ENCODE results near the gene AP4E1. TPM values are rescaled to one million over a fixed set of nuclear protein-coding genes. Genes with fewer than 3 reads are reported as not detected.

AP4E1 gene
- total and polyA plus RNA-seq, 2 of the 4 experiments (the other 2 are of a cell fraction) = 3.1 to 6.8 TPM

- dilution Hi-C loops (cut with HindIII; ENCODE audit: low sequenced_read_pairs, unreplicated experiment) (no loop called here), in situ Hi-C loops (cut with MboI; ENCODE audit: low sequenced_read_pairs) (no loop called here)
- H2BK5ac ChIP-seq (ENCODE audit: low read depth, low read length, poor library complexity, severe bottlenecking) = no peak overlapping the region
Measured at GRCh38 chr15:50933341-50933740, 24.9 kb downstream of the AP4E1 start.

More at GRCh38 chr15:50933341-50933740, 24.9 kb downstream of the AP4E1 start:
- Histone ChIP-seq H3K14ac (replicated peaks; ENCODE audit: low read depth, low read length) (no peak overlapping the region), H2AK9ac (replicated peaks; ENCODE audit: low read depth, low read length, poor library complexity) (no peak overlapping the region), H4K20me1 (ENCODE audit: insufficient read depth, low read length) (no peaks in the 10 kb centered on the region), H3K18ac (ENCODE audit: low read depth, low read length) (no peak overlapping the region), H2BK15ac (ENCODE audit: low read depth, low read length) (no peak overlapping the region), H3K9me3 (ENCODE audit: control insufficient read depth, insufficient read depth, low read length) (no peaks in the 10 kb centered on the region), H3K9ac (ENCODE audit: low read depth, low read length) (no peak overlapping the region), H2BK20ac (ENCODE audit: low read depth, low read length) (no peak overlapping the region), H3K4ac (ENCODE audit: low read depth, low read length) (no peak overlapping the region), H2AK5ac (ENCODE audit: low read depth, low read length) (no peak overlapping the region), H3K23ac (ENCODE audit: low read depth, low read length) (no peak overlapping the region), H3K36me3 (ENCODE audit: control insufficient read depth, insufficient read depth, low read length) (peaks cover 7% of the 10 kb centered on the region), H3K27ac (ENCODE audit: insufficient read depth, low read length) (no peak overlapping the region), H3K27me3 (ENCODE audit: control insufficient read depth, insufficient read depth, low read length) (no peaks in the 10 kb centered on the region), H3K4me3 (ENCODE audit: insufficient read depth, low read depth, low read length) (no peak overlapping the region), H4K8ac (ENCODE audit: low read depth in 2 of 2, low read length in 2 of 2) (no peak overlapping the region), H3K4me2 (ENCODE audit: low read depth, low read length) (no peak overlapping the region), H3K4me1 (ENCODE audit: control insufficient read depth, insufficient read depth, low read length) (no peaks in the 10 kb centered on the region), H2BK120ac (ENCODE audit: low read depth, low read length) (no peak overlapping the region), H3K79me1 (ENCODE audit: low read depth in 1 of 2, low read length in 2 of 2) (no peaks in the 10 kb centered on the region), H4K91ac (ENCODE audit: insufficient read depth, low read depth, low read length) (no peak overlapping the region), H2AFZ (replicated peaks; ENCODE audit: low read length, poor library complexity) (no peak overlapping the region), H4K5ac (ENCODE audit: low read depth, low read length) (no peak overlapping the region), H3K9me1 (ENCODE audit: insufficient read depth, low read length) (0 out of 2 replicates have a peak, but pooled peaks cover under 1% of the 10 kb centered on the region), H3K56ac (ENCODE audit: extremely low read depth, insufficient read depth, low read length) (no peak overlapping the region)
- intact Hi-C loops (cut with micrococcal nuclease) = no loop called here
- DNase-seq = no peak
- ChIA-PET CTCF (no interaction called here), POLR2A (ENCODE audit: unreplicated experiment) (no interaction called here)
- no peak for ATAC-seq (ENCODE audit: low read depth)
- WGBS, 2 experiments (ENCODE audit: extremely low coverage in 2 of 2, insufficient read length in 1 of 2) = no CpG with 5 or more reads among the region's 1 CpG
- no TSS peak for BruUV-seq (replicated peaks)
- TF ChIP-seq MAFK (IDR thresholded peaks at IDR 0.05; ENCODE audit: low read depth, low read length) = no peak
- no peak for TF ChIP-seq SMC3 (IDR thresholded peaks at IDR 0.05; ENCODE audit: low read depth, low read length)
- no peak for TF ChIP-seq USF2 (IDR thresholded peaks at IDR 0.05; ENCODE audit: low read depth, low read length)
- TF ChIP-seq FOS (IDR thresholded peaks at IDR 0.05; ENCODE audit: low read depth, low read length) = no peak
- no peak for TF ChIP-seq POLR2A (IDR thresholded peaks at IDR 0.05; ENCODE audit: low read depth, low read length)
- TF ChIP-seq RFX5 (IDR thresholded peaks at IDR 0.05; ENCODE audit: low read depth, low read length) = no peak
- no peak for TF ChIP-seq CEBPB (IDR thresholded peaks at IDR 0.05; ENCODE audit: low read depth, low read length)
- TF ChIP-seq CHD1 (IDR thresholded peaks at IDR 0.05; ENCODE audit: low read depth, low read length) = no peak
- no peak for TF ChIP-seq BHLHE40 (IDR thresholded peaks at IDR 0.05; ENCODE audit: low read depth, low read length)
- TF ChIP-seq NFE2L2 (IDR thresholded peaks at IDR 0.05; ENCODE audit: low read depth, low read length) = no peak
- TF ChIP-seq RCOR1 (IDR thresholded peaks at IDR 0.05; ENCODE audit: insufficient replicate concordance, low read length) = no peak
- TF ChIP-seq MAZ (IDR thresholded peaks at IDR 0.05; ENCODE audit: borderline replicate concordance, low read depth, low read length) = no peak
- TF ChIP-seq CTCF (conservative IDR thresholded peaks at IDR 0.05; ENCODE audit: low read depth, low read length) = no peak
- TF ChIP-seq RAD21 (IDR thresholded peaks at IDR 0.05; ENCODE audit: low read length) = no peak
- no peak for TF ChIP-seq ELK1 (IDR thresholded peaks at IDR 0.05; ENCODE audit: borderline replicate concordance, low read depth, low read length)
- TF ChIP-seq MXI1 (IDR thresholded peaks at IDR 0.05; ENCODE audit: borderline replicate concordance, low read depth, low read length) = no peak

Data from IMR-90 (cell line).